ENCODE results near the gene PGS1. TPM values are rescaled to one million over a fixed set of nuclear protein-coding genes. Genes with fewer than 3 reads are reported as not detected.
A peak's percentile ranks its signal among the peaks of the same experiment; 100 is the strongest.

Gene PGS1
- total RNA-seq, 4 donors from 2014 or later: 24.1 to 53.0 (median 38.8) TPM

GRCh38 chr17:78374189-78374588, 4.3 kb upstream of the PGS1 start:
- H3K36me3 ChIP-seq: no peaks in the 10 kb centered on the region
- TF ChIP-seq CTCF (IDR thresholded peaks at IDR 0.05): no peak
- TF ChIP-seq POLR2AphosphoS5 (IDR thresholded peaks at IDR 0.05): no peak
- TF ChIP-seq EP300 (IDR thresholded peaks at IDR 0.05): no peak
- no peak for TF ChIP-seq POLR2A (IDR thresholded peaks at IDR 0.05)

GRCh38 chr17:78374631-78375274, 3.7 kb upstream of the PGS1 start:
- H3K27ac ChIP-seq: peak overlapping the region in 3 of 4 donors; percentile 6 to 60 (median 32)
- H3K27me3 ChIP-seq: no peaks in the 10 kb centered on the region
- 21 to 67% methylated on average over 1 to 4 of the region's 14 CpGs for WGBS, 2 donors (ENCODE audit: low coverage in 1 of 2)
- TF ChIP-seq CTCF (IDR thresholded peaks at IDR 0.05): no peak
- TF ChIP-seq POLR2A (IDR thresholded peaks at IDR 0.05): no peak
- TF ChIP-seq EP300 (IDR thresholded peaks at IDR 0.05): no peak
- TF ChIP-seq POLR2AphosphoS5 (IDR thresholded peaks at IDR 0.05): no peak
- H3K4me3 ChIP-seq: no peak overlapping the region
- H3K9me3 ChIP-seq: no peaks in the 10 kb centered on the region
- H3K4me1 ChIP-seq: peaks cover 4 to 19% (median 4%) of the 10 kb centered on the region in 3 donors
- H3K36me3 ChIP-seq: no peaks in the 10 kb centered on the region
- no peak for ATAC-seq

More at GRCh38 chr17:78374189-78374588, 4.3 kb upstream of the PGS1 start:
- Histone ChIP-seq H3K27ac (peak overlapping the region in 3 of 4 donors; percentile 6 to 60 (median 32)), H3K4me3 (no peak overlapping the region), H3K27me3 (no peaks in the 10 kb centered on the region), H3K9me3 (no peaks in the 10 kb centered on the region), H3K4me1 (peaks cover 0 to 13% (median 0%) of the 10 kb centered on the region in 3 donors)
- no peak for ATAC-seq
- WGBS, 2 donors (ENCODE audit: low coverage in 1 of 2): 55 to 63% methylated on average over 4 to 5 of the region's 6 CpGs

- WGBS, 2 donors (ENCODE audit: low coverage in 1 of 2): 66 to 76% methylated on average over 3 to 6 of the region's 9 CpGs
- H3K27me3 ChIP-seq: no peaks in the 10 kb centered on the region
- no peak overlapping the region for H3K4me3 ChIP-seq
- peaks cover 6 to 27% (median 9%) of the 10 kb centered on the region in 3 donors for H3K4me1 ChIP-seq
- ATAC-seq: peak; percentile 77
- H3K27ac ChIP-seq: peak overlapping the region in 3 of 4 donors; percentile 6 to 60 (median 32)
- no peaks in the 10 kb centered on the region for H3K36me3 ChIP-seq
- H3K9me3 ChIP-seq: no peaks in the 10 kb centered on the region
- TF ChIP-seq CTCF (IDR thresholded peaks at IDR 0.05) (no peak), POLR2A (IDR thresholded peaks at IDR 0.05) (no peak), POLR2AphosphoS5 (IDR thresholded peaks at IDR 0.05) (peak; percentile 94)
Observed at GRCh38 chr17:78375401-78376151, 2.9 kb upstream of the PGS1 start.

- H3K36me3 ChIP-seq: no peaks in the 10 kb centered on the region
- no peak for TF ChIP-seq POLR2A (IDR thresholded peaks at IDR 0.05)
- no peak for TF ChIP-seq EP300 (IDR thresholded peaks at IDR 0.05)
- TF ChIP-seq CTCF (IDR thresholded peaks at IDR 0.05): no peak
- TF ChIP-seq POLR2AphosphoS5 (IDR thresholded peaks at IDR 0.05): no peak
- H3K27ac ChIP-seq: peak overlapping the region in 1 of 4 donors; percentile 60
- no peak overlapping the region for H3K4me3 ChIP-seq
- H3K9me3 ChIP-seq: no peaks in the 10 kb centered on the region
- H3K27me3 ChIP-seq: no peaks in the 10 kb centered on the region
- WGBS, 2 donors (ENCODE audit: low coverage in 1 of 2): 87 to 95% methylated on average over 5 of the region's 5 CpGs
- no peak for ATAC-seq
- peaks cover 6 to 33% (median 14%) of the 10 kb centered on the region in 3 donors for H3K4me1 ChIP-seq
Observed at GRCh38 chr17:78376161-78376560, 2.3 kb upstream of the PGS1 start.
